ENCODE data around the gene B4GAT1. TPM values are rescaled to one million over a fixed set of nuclear protein-coding genes. Genes with fewer than 3 reads are reported as not detected.

B4GAT1 gene
- total RNA-seq, 1 donor from 2014 or later: 64.2 TPM

- H3K4me1 ChIP-seq: peaks cover 13 to 23% of the 10 kb centered on the region in 2 donors
- TF ChIP-seq CTCF (IDR thresholded peaks at IDR 0.05): no peak
- DNase-seq (ENCODE audit: low spot score in 2 of 2): no peak
- H3K36me3 ChIP-seq: peaks cover 23 to 28% of the 10 kb centered on the region in 2 donors
- H3K27ac ChIP-seq: no peak overlapping the region
- H3K4me3 ChIP-seq: peak overlapping the region; percentile 72 to 78
- no peaks in the 10 kb centered on the region for H3K27me3 ChIP-seq
- no peaks in the 10 kb centered on the region for H3K9me3 ChIP-seq
- intact Hi-C loops (cut with DNase I): no loop called here
Measured at GRCh38 chr11:66334605-66335442, 12.6 kb downstream of the B4GAT1 start.

- Histone ChIP-seq H3K9me3 (no peaks in the 10 kb centered on the region), H3K4me3 (no peak overlapping the region)
- no peak for DNase-seq (ENCODE audit: low spot score in 2 of 2)
Measured at GRCh38 chr11:66333896-66334604, 13.4 kb downstream of the B4GAT1 start.

GRCh38 chr11:66333220-66333877 is 14.1 kb downstream of the B4GAT1 start:
- no peak for TF ChIP-seq CTCF (IDR thresholded peaks at IDR 0.05)
- no peak overlapping the region for H3K27ac ChIP-seq
- no peak for DNase-seq (ENCODE audit: low spot score in 2 of 2)
- intact Hi-C loops (cut with DNase I): no loop called here
- peaks cover 15 to 16% of the 10 kb centered on the region in 2 donors for H3K36me3 ChIP-seq
- H3K4me1 ChIP-seq: peaks cover 13 to 28% of the 10 kb centered on the region in 2 donors
- no peak overlapping the region for H3K4me3 ChIP-seq
- no peaks in the 10 kb centered on the region for H3K27me3 ChIP-seq
- no peaks in the 10 kb centered on the region for H3K9me3 ChIP-seq

More at GRCh38 chr11:66333896-66334604, 13.4 kb downstream of the B4GAT1 start:
- peaks cover 15 to 22% of the 10 kb centered on the region in 2 donors for H3K36me3 ChIP-seq
- no peak for TF ChIP-seq CTCF (IDR thresholded peaks at IDR 0.05)
- H3K27me3 ChIP-seq: no peaks in the 10 kb centered on the region
- intact Hi-C loops (cut with DNase I): no loop called here
- H3K27ac ChIP-seq: no peak overlapping the region
- peaks cover 13 to 23% of the 10 kb centered on the region in 2 donors for H3K4me1 ChIP-seq

GRCh38 chr11:66332371-66333219 is 14.8 kb downstream of the B4GAT1 start:
- no peak for DNase-seq (ENCODE audit: low spot score in 2 of 2)
- H3K4me1 ChIP-seq: peaks cover 13 to 34% of the 10 kb centered on the region in 2 donors
- H3K4me3 ChIP-seq: no peak overlapping the region
- intact Hi-C loops (cut with DNase I): no loop called here
- no peak overlapping the region for H3K27ac ChIP-seq
- no peaks in the 10 kb centered on the region for H3K27me3 ChIP-seq
- peaks cover 13 to 14% of the 10 kb centered on the region in 2 donors for H3K36me3 ChIP-seq
- TF ChIP-seq CTCF (IDR thresholded peaks at IDR 0.05): no peak
- H3K9me3 ChIP-seq: no peaks in the 10 kb centered on the region
